Stimulated activated CD4-positive, alpha-beta T cell treated with anti-CD3 and anti-CD28 coated beads, TNF-alpha, amount 100 ng/mL, for 48 hours (primary cell): Measurements from ENCODE around the gene OSBPL2.

Experiments
- DNase-seq, 3 donors: peaks; one replicate each; pipeline ENCODE4 v3.0.0-alpha.2; 2020; ENCODE audit warnings: low read depth in 3 of 3

Gene OSBPL2

GRCh38 chr20:62237801-62238568 lies at the start of gene OSBPL2:
OSBPL2 (plus strand) TSS chr20:62238521; CDS start chr20:62256185, 17,664 bp downstream.
- peak; percentile 99 to 100 (median 100) for DNase-seq

DNA sequence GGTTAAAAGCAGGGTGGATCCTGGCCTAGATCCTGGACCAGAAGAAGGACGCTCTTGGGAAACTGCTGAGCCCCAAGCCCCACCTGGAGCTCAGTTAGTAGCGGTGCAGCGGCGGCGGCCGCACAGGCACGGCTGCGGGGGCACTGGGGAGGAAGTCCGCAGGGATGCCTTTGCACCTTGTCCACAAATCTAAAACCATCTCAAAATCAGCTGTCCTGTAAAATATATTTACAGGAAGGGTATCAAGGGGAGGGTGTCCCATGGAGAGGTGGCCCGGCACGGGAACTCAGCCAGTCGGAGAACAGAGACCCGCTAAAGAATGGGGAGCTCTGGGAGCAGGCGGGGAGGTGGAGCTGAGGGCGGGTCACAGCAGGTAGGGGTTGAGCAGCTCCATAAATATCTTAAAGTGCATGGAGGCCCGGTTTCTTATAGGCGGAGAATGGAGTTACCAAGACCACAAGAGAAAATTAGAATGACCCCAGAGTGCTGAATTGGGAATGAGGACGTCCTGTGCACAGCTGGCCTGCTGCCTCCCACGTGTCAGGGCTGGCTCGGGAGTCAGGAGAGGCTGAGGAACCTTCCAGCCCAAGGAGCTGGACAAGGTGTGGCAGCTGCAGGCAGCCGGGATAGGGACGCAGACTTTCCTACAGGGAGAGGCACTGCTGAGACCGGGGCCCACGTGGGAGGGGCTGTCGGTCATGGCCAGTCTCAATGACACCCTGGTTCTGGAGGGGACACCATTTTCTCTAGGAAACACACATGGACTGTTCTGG lies 47.5 kb upstream of the OSBPL2 start:
- no peak for DNase-seq

DNA sequence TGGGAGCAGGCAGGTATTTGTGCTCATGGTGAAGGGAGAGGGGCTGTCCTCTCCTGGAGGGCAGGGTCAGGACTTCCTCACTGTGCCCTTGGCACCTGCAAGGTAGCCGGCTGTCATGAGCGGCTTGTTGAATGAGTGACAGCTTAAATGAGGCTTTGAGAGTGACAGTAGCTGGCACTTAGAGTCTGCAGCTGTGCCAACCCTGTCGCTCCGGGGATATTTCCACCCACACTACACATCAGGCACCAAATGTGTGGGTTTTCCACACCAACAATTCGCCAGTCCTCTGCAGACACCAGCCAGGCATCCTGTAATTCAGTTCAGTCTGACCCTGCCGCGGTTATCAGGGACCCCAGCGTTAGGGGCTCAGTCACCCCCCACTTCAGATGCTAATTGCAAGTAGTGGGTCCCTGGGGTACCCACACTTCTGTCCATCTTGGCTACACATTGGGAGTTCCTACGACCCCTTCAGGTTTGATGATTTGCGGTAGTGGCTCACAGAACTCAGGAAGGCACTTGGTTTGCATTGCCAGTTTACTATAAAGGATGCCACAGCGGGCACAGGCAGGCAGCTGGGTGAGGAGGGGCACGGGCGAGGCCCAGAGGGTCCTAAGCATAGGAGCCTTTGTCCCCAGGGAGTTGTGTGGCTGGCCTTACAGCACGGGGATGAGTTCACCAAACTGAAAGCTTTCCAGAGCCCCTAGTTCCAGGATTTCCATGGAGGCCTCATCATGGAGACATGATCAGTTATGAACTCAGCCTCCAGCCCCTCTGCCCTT lies 46.4 kb upstream of the OSBPL2 start:
- DNase-seq, result no peak

DNA sequence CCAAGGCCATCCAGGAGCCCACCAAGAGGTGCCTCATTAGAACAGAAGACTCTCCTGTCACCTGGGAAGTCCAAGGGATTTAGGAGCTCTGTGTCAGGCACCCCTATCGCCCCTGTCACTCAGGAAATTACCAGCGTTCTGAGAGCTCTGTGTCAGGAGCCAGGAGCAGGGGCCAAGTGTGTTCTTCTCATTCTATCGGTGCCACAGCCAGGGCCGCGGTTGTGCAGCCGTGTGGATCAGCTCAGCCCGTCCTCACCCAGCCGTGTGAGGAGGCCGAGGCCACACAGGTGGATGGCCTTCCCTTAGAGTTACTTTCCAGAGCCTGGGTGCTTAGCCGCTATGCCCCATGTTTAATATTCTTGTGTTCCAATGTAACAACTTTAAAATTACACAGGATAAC lies 45.7 kb upstream of the OSBPL2 start:
- no peak for DNase-seq

- no peak for DNase-seq
Measured at GRCh38 chr20:62193079-62194025, 45.0 kb upstream of the OSBPL2 start.

DNA sequence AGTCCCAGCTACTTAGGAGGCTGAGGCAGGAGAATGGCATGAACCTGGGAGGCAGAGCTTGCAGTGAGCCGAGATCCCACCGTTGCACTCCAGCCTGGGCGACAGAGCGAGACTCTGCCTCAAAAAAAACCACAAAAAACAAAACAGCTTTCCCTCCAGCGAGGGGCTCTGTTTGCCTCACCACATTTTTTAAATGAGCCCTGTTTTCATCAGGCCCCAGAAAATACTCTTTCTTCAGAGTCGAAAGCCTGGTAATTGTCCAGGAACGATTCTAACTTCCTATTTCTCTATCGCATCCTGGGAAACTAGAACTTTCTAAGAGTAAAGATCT lies 43.3 kb upstream of the OSBPL2 start:
- no peak for DNase-seq

- DNase-seq, result no peak
Measured at GRCh38 chr20:62195736-62196135, 42.6 kb upstream of the OSBPL2 start.

DNA sequence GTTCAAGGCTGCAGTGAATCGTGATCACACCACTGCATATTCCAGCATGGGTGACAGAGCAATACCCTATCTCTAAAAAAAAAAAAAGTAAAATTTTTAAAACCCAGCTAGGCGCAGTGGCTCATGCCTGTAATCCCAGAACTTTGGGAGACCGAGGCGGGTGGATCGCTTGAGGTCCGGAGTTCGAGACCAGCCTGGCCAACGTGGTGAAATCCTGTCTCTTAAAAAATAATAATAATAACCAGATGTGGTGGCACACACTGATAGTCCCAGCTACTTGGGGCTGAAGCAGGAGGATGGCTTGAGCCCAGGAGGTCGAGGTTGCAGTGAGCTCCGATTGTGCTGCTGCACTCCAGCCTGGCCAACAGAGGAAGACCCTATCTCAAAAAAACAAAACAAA lies 42.0 kb upstream of the OSBPL2 start:
- no peak for DNase-seq

DNA sequence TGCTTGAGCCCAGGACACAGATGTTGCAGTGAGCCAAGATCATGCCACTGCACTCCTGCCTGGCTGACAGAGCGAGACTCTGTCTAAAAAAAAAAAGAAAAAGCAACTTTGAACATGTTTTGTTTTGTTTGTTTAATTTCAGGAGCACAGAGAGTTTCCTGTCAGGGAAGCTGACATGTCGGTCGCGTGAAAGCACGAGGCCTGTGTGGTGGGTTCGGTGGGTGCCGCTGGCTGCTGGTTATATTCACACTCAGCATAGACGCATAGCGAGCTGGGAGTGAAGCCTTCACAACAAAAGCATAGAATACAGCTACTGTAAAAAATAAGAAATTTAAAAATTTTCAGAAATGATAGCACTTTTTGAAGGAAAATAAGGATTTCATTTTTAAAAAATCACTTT lies 41.0 kb upstream of the OSBPL2 start:
- no peak for DNase-seq

- DNase-seq, result no peak
Measured at GRCh38 chr20:62197801-62198200, 40.5 kb upstream of the OSBPL2 start.

DNA sequence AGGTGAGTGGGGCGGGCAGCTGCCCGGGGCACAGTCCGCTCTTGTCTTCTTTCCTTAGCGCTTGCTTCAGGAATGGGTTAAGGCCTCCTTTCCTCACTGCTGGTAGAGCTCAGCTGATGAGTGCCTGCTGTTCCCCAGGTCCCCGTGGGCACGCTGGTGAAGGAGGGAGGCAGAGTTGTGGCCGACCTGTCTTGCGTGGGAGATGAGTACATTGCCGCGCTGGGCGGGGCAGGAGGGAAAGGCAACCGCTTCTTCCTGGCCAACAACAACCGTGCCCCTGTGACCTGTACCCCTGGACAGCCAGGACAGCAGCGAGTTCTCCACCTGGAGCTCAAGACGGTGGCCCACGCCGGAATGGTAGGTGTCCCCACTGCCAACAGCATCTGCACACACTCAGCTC lies 39.8 kb upstream of the OSBPL2 start:
- no peak for DNase-seq

GRCh38 chr20:62198931-62199330 lies 39.4 kb upstream of the OSBPL2 start:
- no peak for DNase-seq

GRCh38 chr20:62200491-62201172 lies 37.7 kb upstream of the OSBPL2 start:
- no peak for DNase-seq

- no peak for DNase-seq
Measured at GRCh38 chr20:62201173-62202082, 36.9 kb upstream of the OSBPL2 start.

DNA sequence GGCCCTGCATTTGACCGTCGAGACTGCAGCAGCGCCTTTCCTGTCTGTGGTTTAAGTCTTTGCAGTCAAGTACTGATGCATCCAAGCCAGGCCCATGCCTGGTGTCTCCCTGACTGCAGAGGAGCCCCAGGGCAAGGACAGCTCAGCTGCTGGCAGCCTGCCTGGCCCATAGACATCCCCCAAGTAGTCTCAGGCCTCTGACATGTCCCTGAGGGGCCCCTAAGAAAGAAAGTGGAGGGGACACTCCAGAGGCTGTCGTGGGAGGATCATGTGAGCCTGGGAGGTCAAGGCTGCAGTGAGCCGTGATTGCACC lies 36.3 kb upstream of the OSBPL2 start:
- no peak for DNase-seq

- DNase-seq, result no peak
Measured at GRCh38 chr20:62202676-62203377, 35.5 kb upstream of the OSBPL2 start.

- no peak for DNase-seq
Measured at GRCh38 chr20:62203378-62204030, 34.8 kb upstream of the OSBPL2 start.

DNA sequence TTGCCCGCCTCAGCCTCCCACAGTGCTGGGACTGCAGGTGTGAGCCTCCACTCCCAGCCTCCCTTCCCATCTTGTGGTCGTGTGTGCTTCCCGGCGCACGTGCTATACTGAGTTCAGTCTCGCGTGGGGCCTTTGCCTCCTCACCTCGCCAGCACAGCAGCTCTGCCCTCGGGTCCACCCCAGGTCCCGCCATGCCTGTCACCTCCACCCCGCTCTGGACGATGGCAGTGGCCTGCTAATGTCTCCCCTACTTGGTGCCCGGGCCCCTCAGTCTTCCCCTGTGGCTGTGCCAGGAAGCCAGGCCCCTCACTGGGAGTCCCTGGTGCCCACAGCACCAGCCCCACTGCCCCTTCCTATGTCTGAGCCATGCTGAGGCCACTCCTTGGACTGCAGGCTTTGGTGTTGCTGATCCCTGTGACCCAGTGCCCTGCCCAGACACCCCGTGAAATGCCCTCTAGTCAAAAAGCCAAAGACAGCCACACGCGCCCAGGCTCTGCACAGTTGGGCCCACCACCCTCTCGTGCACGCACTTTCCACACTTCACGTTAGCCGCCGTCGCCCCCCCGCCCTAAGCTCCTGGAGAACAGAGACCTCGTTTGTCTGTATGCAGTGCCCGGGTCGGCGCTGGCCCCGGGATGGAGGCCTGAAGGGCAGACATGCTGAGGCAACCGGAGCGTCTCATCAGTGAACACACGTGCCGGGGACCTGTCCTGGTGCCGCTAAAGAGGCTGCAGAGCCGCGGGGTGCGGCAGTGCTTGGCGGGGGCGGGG lies 32.5 kb upstream of the OSBPL2 start:
- no peak for DNase-seq
